Vagina (tissue), 2 donors: ENCODE results near the gene EIF5AL1.

ENCODE experiments used
- CTCF ChIP-seq, 3 experiments: fragments of 450-650 bp in 2 of 3; fragments of 200-600 bp in 1 of 3; sonication (generic) in 1 of 3; IDR thresholded peaks; one replicate each; pipeline ENCODE4 v1.5.1; 2017 to 2019; ENCODE audit warnings: antibody characterized with exemption in 3 of 3, mild to moderate bottlenecking in 2 of 3, moderate library complexity in 2 of 3
- POLR2AphosphoS5 ChIP-seq, 2 donors: sonication (generic); formaldehyde crosslinking; IDR thresholded peaks; one replicate each; pipeline ENCODE4 v1.9.0; 2017; ENCODE audit warnings: antibody characterized with exemption in 2 of 2, mild to moderate bottlenecking in 2 of 2, low read depth in 1 of 2; ENCODE audit not compliant: insufficient read depth in 1 of 2

GRCh38 chr10:79492256-79492655, 20.1 kb upstream of the EIF5AL1 start:
- TF ChIP-seq CTCF (IDR thresholded peaks at IDR 0.05) (no peak), POLR2AphosphoS5 (IDR thresholded peaks at IDR 0.05; ENCODE audit: insufficient read depth in 1 of 2, low read depth in 1 of 2) (no peak)
